NB4 (cell line): ENCODE results near the gene LTBP1.

Experiments used
- DNase-seq: peaks from one replicate; pipeline ENCODE4 v3.0.0; 2010; ENCODE audit warnings: low read depth
- H3K4me3 ChIP-seq: one replicate; pipeline ENCODE4 v1.5.1; 2011; ENCODE audit warnings: mild to moderate bottlenecking, low read depth, low read length, moderate library complexity
- CTCF ChIP-seq: IDR thresholded peaks from one replicate; pipeline ENCODE4 v1.5.1; 2012; ENCODE audit warnings: low read depth, low read length
- MAX ChIP-seq: IDR thresholded peaks from 2 replicates; pipeline ENCODE4 v1.6.1; 2011; ENCODE audit warnings: low read depth, low read length
- MYC ChIP-seq: IDR thresholded peaks from 2 replicates; pipeline ENCODE4 v1.6.1; 2011; ENCODE audit warnings: low read depth, low read length
- POLR2A ChIP-seq: IDR thresholded peaks from 2 replicates; pipeline ENCODE4 v1.6.1; 2011; ENCODE audit warnings: mild to moderate bottlenecking; ENCODE audit not compliant: insufficient read length; ENCODE audit errors: extremely low read depth

LTBP1 gene

GRCh38 chr2:33343387-33343895 is 396.7 kb downstream of the LTBP1 start:
- no peak overlapping the region for H3K4me3 ChIP-seq
- DNase-seq: no peak
- no peak for TF ChIP-seq POLR2A
- no peak for TF ChIP-seq MAX
- no peak for TF ChIP-seq CTCF
- no peak for TF ChIP-seq MYC

GRCh38 chr2:33344230-33344629 is 397.5 kb downstream of the LTBP1 start:
- no peak for DNase-seq
- TF ChIP-seq CTCF (no peak), MAX (no peak), POLR2A (no peak), MYC (no peak)

GRCh38 chr2:33347856-33348255 is 401.1 kb downstream of the LTBP1 start:
- TF ChIP-seq MAX: no peak
- no peak for TF ChIP-seq POLR2A
- no peak for TF ChIP-seq CTCF
- no peak for TF ChIP-seq MYC
- H3K4me3 ChIP-seq: no peak overlapping the region
- no peak for DNase-seq

More at GRCh38 chr2:33344230-33344629, 397.5 kb downstream of the LTBP1 start:
- H3K4me3 ChIP-seq: no peak overlapping the region

GRCh38 chr2:33350632-33351031 is 403.9 kb downstream of the LTBP1 start:
- H3K4me3 ChIP-seq: no peak overlapping the region
- DNase-seq: no peak
- TF ChIP-seq MAX (no peak), MYC (no peak), CTCF (no peak), POLR2A (no peak)

GRCh38 chr2:33351781-33352180 is 405.0 kb downstream of the LTBP1 start:
- TF ChIP-seq MYC: no peak
- TF ChIP-seq CTCF: no peak
- TF ChIP-seq MAX: no peak
- TF ChIP-seq POLR2A: no peak
- DNase-seq: no peak
- H3K4me3 ChIP-seq: no peak overlapping the region
